ENCODE data around the gene APBB1IP. TPM values are rescaled to one million over a fixed set of nuclear protein-coding genes. Genes with fewer than 3 reads are reported as not detected.

The APBB1IP gene
- total and polyA plus RNA-seq, 2 donors (not counting 3 experiments of a cell fraction or from before 2014, with no cell fraction given): not detected

DNA sequence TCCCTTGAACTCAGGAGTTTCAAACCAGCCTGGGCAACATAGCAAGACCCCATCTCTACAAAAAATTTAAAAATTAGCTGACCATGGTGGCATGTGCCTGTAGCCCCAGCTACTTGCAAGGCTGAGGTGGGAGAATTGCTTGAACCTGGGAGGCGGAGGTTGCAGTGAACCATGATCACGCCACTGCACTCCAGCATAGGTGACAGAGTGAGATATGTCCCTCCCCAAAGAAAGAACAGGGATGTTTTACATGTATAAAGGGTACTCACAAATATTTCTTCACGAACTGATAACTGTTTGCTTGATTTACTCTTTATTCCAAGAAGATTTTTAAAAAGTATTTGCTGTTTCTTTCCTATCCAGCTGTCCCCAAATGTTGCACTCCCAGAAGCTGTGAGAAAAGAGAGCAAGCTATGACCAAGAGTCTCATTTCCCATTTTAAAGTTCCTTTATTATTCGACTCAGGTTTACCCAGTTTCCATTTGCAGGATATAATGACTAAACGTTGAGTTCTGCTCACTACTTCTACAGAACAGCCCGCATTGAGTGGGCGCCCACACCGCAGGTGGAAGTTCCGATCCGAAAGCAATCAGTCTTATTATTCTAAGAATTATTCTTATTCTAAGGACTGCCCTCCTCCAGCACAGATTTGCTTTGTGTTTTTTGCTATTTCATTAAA is 90.7 kb downstream of the APBB1IP start:
- H3K4me2 ChIP-seq (ENCODE audit: insufficient read depth, low read length): no peak overlapping the region
- H3K4me3 ChIP-seq (replicated peaks in 1 of 3; ENCODE audit: insufficient read depth in 1 of 3, low read depth in 1 of 3, low read length in 3 of 3): no peak overlapping the region
- no peak for FAIRE-seq
- dilution Hi-C loops (cut with MboI; ENCODE audit: extremely low pct_ligation_motif_present, low sequenced_read_pairs): no loop called here
- no peaks in the 10 kb centered on the region for H4K20me1 ChIP-seq (replicated peaks; ENCODE audit: control insufficient read depth, extremely low read depth, insufficient read depth, low read length)
- TF ChIP-seq EZH2 (IDR thresholded peaks at IDR 0.05; ENCODE audit: borderline replicate concordance, low read depth, low read length, severe bottlenecking) (no peak), MYC (IDR thresholded peaks at IDR 0.05; ENCODE audit: low read depth, low read length) (no peak), POLR2AphosphoS5 (IDR thresholded peaks at IDR 0.05; ENCODE audit: insufficient read depth, low read depth, low read length) (no peak), JUN (IDR thresholded peaks at IDR 0.05; ENCODE audit: borderline replicate concordance, insufficient read depth, insufficient read length, low read depth) (no peak), POLR2A (IDR thresholded peaks at IDR 0.05; ENCODE audit: low read depth, low read length) (no peak), GATA2 (IDR thresholded peaks at IDR 0.05; ENCODE audit: insufficient read depth, insufficient read length, low read depth, low read length) (no peak), FOS (IDR thresholded peaks at IDR 0.05; ENCODE audit: borderline replicate concordance, insufficient read depth, low read length) (no peak)
- TF ChIP-seq, protein P1, sequence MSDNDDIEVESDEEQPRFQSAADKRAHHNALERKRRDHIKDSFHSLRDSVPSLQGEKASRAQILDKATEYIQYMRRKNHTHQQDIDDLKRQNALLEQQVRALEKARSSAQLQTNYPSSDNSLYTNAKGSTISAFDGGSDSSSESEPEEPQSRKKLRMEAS (IDR thresholded peaks at IDR 0.05; ENCODE audit: insufficient read depth, insufficient read length): no peak
- TF ChIP-seq, protein P2, sequence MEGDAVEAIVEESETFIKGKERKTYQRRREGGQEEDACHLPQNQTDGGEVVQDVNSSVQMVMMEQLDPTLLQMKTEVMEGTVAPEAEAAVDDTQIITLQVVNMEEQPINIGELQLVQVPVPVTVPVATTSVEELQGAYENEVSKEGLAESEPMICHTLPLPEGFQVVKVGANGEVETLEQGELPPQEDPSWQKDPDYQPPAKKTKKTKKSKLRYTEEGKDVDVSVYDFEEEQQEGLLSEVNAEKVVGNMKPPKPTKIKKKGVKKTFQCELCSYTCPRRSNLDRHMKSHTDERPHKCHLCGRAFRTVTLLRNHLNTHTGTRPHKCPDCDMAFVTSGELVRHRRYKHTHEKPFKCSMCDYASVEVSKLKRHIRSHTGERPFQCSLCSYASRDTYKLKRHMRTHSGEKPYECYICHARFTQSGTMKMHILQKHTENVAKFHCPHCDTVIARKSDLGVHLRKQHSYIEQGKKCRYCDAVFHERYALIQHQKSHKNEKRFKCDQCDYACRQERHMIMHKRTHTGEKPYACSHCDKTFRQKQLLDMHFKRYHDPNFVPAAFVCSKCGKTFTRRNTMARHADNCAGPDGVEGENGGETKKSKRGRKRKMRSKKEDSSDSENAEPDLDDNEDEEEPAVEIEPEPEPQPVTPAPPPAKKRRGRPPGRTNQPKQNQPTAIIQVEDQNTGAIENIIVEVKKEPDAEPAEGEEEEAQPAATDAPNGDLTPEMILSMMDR (IDR thresholded peaks at IDR 0.05; ENCODE audit: extremely low read depth in 1 of 2, insufficient read depth in 1 of 2, low read depth in 1 of 2, low read length in 2 of 2): no peak
- ChIA-PET CTCF (no interaction called here), POLR2A (no interaction called here)
- DNase-seq (ENCODE audit: low read depth, low spot score): no peak
- H3K79me2 ChIP-seq (ENCODE audit: control insufficient read depth, insufficient read depth, low read length): no peaks in the 10 kb centered on the region
- no peaks in the 10 kb centered on the region for H3K4me1 ChIP-seq (ENCODE audit: control insufficient read depth, extremely low read depth, insufficient read depth, low read length)
- intact Hi-C loops (cut with micrococcal nuclease): no loop called here
- BruUV-seq (replicated peaks): no TSS peak
- no peak overlapping the region for H2AFZ ChIP-seq (ENCODE audit: low read depth, low read length)
- peaks cover 2% of the 10 kb centered on the region for H3K9me3 ChIP-seq (replicated peaks; ENCODE audit: control insufficient read depth, insufficient read depth, low read length)
- no peaks in the 10 kb centered on the region for H3K27me3 ChIP-seq (ENCODE audit: control insufficient read depth in 2 of 2, insufficient read depth in 2 of 2, low read length in 2 of 2)
- no peak overlapping the region for H3K27ac ChIP-seq (ENCODE audit: insufficient read depth, low read depth, low read length)
- no peaks in the 10 kb centered on the region for H3K36me3 ChIP-seq (ENCODE audit: control insufficient read depth in 2 of 2, extremely low read depth in 1 of 2, insufficient read depth in 2 of 2, low read length in 2 of 2)
- no peaks in the 10 kb centered on the region for H3K9me1 ChIP-seq (replicated peaks; ENCODE audit: control insufficient read depth, extremely low read depth, insufficient read depth, low read length)
- no peak overlapping the region for H3K9ac ChIP-seq (replicated peaks; ENCODE audit: extremely low read depth, insufficient read depth, low read length)
